A673 (cell line): Measurements from ENCODE around the gene IGF1. TPM values are rescaled to one million over a fixed set of nuclear protein-coding genes. Genes with fewer than 3 reads are reported as not detected.

Source experiments
- BruUV-seq: library from RNA; stranded (reverse); fragments of 400-500 nt; replicated peaks from 2 replicates; lab custom pipeline; 2021; lab: Mats Ljungman, UMichigan
- CTCF ChIA-PET: fragments of 300-600 bp; sonication (Branson Sonifier 250); formaldehyde crosslinking; loops from one replicate; lab custom pipeline; 2022; ENCODE audit warnings: antibody characterized with exemption; lab: Charles Lee
- POLR2A ChIA-PET: fragments of 300-600 bp; sonication (Branson Sonifier 250); formaldehyde crosslinking; loops from one replicate; lab custom pipeline; 2022; ENCODE audit warnings: antibody characterized with exemption; ENCODE audit not compliant: low non-redundant PET; lab: Charles Lee
- DNase-seq: peaks from one replicate; pipeline ENCODE4 v3.0.0-alpha.2; 2015; ENCODE audit warnings: low spot score
- H3K27ac ChIP-seq: fragments of 200-600 bp; sonication (generic); 2 replicates; pipeline ENCODE4 v1.5.1; 2016; ENCODE audit warnings: mixed run types, low read depth, mild to moderate bottlenecking, mixed read lengths, antibody characterized with exemption, low read length; ENCODE audit not compliant: poor library complexity, severe bottlenecking
- H3K27me3 ChIP-seq: fragments of 200-600 bp; sonication (generic); replicated peaks from 2 replicates; pipeline ENCODE4 v1.6.1; 2017; ENCODE audit warnings: mixed run types, low read depth, mild to moderate bottlenecking, mixed read lengths, antibody characterized with exemption, low read length; ENCODE audit not compliant: insufficient read depth, poor library complexity
- H3K36me3 ChIP-seq: fragments of 200-600 bp; sonication (generic); 2 replicates; pipeline ENCODE4 v1.6.1; 2016; ENCODE audit warnings: mixed run types, mild to moderate bottlenecking, mixed read lengths, antibody characterized with exemption, low read length; ENCODE audit not compliant: insufficient read depth, poor library complexity, severe bottlenecking
- H3K4me1 ChIP-seq: fragments of 200-600 bp; sonication (generic); 2 replicates; pipeline ENCODE4 v1.6.1; 2017; ENCODE audit warnings: mixed run types, mild to moderate bottlenecking, mixed read lengths, antibody characterized with exemption, low read length; ENCODE audit not compliant: insufficient read depth, poor library complexity, severe bottlenecking
- H3K4me3 ChIP-seq: fragments of 200-600 bp; sonication (generic); 2 replicates; pipeline ENCODE4 v1.5.1; 2016; ENCODE audit warnings: low read depth, mixed run types, mild to moderate bottlenecking, mixed read lengths, low read length; ENCODE audit not compliant: poor library complexity, severe bottlenecking
- H3K9me3 ChIP-seq: fragments of 200-600 bp; sonication (generic); 2 replicates; pipeline ENCODE4 v1.6.1; 2016; ENCODE audit warnings: mixed run types, low read depth, mild to moderate bottlenecking, mixed read lengths, antibody characterized with exemption, low read length; ENCODE audit not compliant: poor library complexity, severe bottlenecking
- CTCF ChIP-seq: fragments of 300-800, 200-600 bp; sonication (generic); conservative IDR thresholded peaks from 2 replicates; pipeline ENCODE4 v1.5.1; 2017; ENCODE audit warnings: low read depth, mild to moderate bottlenecking, antibody characterized with exemption, low read length, moderate library complexity, mixed read lengths
- EZH2 ChIP-seq: fragments of 200-600 bp; sonication (generic); IDR thresholded peaks from 2 replicates; pipeline ENCODE4 v1.6.1; 2017; ENCODE audit warnings: borderline replicate concordance, low read depth, mild to moderate bottlenecking, mixed read lengths, antibody characterized with exemption, low read length; ENCODE audit not compliant: poor library complexity, severe bottlenecking
- intact Hi-C: fragments of 100-400 bp; cut with micrococcal nuclease; formaldehyde crosslinking; loops from one replicate; pipeline ENCODE4 v1.10.0; 2022; ENCODE audit not compliant: unreplicated experiment
- total RNA-seq: library from RNA; stranded (reverse); gene quantifications from 2 replicates; pipeline ENCODE4 v1.2.3, GENCODE V29; 2021

The IGF1 gene
- total RNA-seq, 1 experiment from 2014 or later: 16.4 TPM

- Histone ChIP-seq H3K36me3 (no peaks in the 10 kb centered on the region), H3K27ac (no peak overlapping the region), H3K27me3 (no peaks in the 10 kb centered on the region), H3K9me3 (no peaks in the 10 kb centered on the region), H3K4me1 (peaks cover 22% of the 10 kb centered on the region), H3K4me3 (no peak overlapping the region)
- POLR2A ChIA-PET: no interaction called here
- intact Hi-C loops: loop anchor here (2.0 to 10.0 kb wide), 7 partner anchors 62 to 567 kb away; no protein-coding TSS in a partner anchor
- CTCF ChIA-PET: no interaction called here
- TF ChIP-seq CTCF (no peak), EZH2 (no peak)
- no TSS peak for BruUV-seq
- no peak for DNase-seq
These were observed 3.7 kb upstream of the IGF1 start for GRCh38 chr12:102484017-102484416.

GRCh38 chr12:102483466-102483865 lies 3.1 kb upstream of the IGF1 start:
- no peaks in the 10 kb centered on the region for H3K9me3 ChIP-seq
- H3K4me3 ChIP-seq: no peak overlapping the region
- no peaks in the 10 kb centered on the region for H3K36me3 ChIP-seq
- ChIA-PET POLR2A (no interaction called here), CTCF (no interaction called here)
- no peak for DNase-seq
- TF ChIP-seq EZH2 (no peak), CTCF (no peak)
- peaks cover 25% of the 10 kb centered on the region for H3K4me1 ChIP-seq
- BruUV-seq: no TSS peak
- intact Hi-C loops: loop anchor here (5.0 to 10.0 kb wide), 6 partner anchors 61 to 566 kb away; no protein-coding TSS in a partner anchor
- H3K27ac ChIP-seq: no peak overlapping the region
- H3K27me3 ChIP-seq: no peaks in the 10 kb centered on the region

GRCh38 chr12:102481705-102482425 lies 1.5 kb upstream of the IGF1 start:
- no peaks in the 10 kb centered on the region for H3K27me3 ChIP-seq
- no peak overlapping the region for H3K27ac ChIP-seq
- H3K4me1 ChIP-seq: peaks cover 29% of the 10 kb centered on the region
- TF ChIP-seq CTCF (no peak), EZH2 (no peak)
- H3K4me3 ChIP-seq: no peak overlapping the region
- no peak for DNase-seq
- intact Hi-C loops: loop anchor here (5.0 to 10.0 kb wide), 6 partner anchors 60 to 565 kb away; no protein-coding TSS in a partner anchor
- ChIA-PET CTCF (no interaction called here), POLR2A (interaction anchor here (0.6 kb wide), 1 partner anchor 66 kb away, joined by 3 read pairs; no protein-coding TSS in a partner anchor)
- no TSS peak for BruUV-seq
- no peaks in the 10 kb centered on the region for H3K9me3 ChIP-seq
- H3K36me3 ChIP-seq: no peaks in the 10 kb centered on the region
